Epithelial cell of proximal tubule (primary cell): ENCODE results near the gene ABCC11. TPM values are rescaled to one million over a fixed set of nuclear protein-coding genes. Genes with fewer than 3 reads are reported as not detected.

Experiments
- DNase-seq: peaks from one replicate; pipeline ENCODE4 v3.0.0-alpha.2; 2011; ENCODE audit warnings: low read depth
- H3K4me3 ChIP-seq: 2 replicates; pipeline ENCODE4 v1.5.1; 2011; ENCODE audit warnings: low read depth, mild to moderate bottlenecking, low read length
- CTCF ChIP-seq: conservative IDR thresholded peaks from 2 replicates; pipeline ENCODE4 v1.5.1; 2012; ENCODE audit warnings: low read depth, mild to moderate bottlenecking, low read length
- total RNA-seq: library from RNA; depleted of rRNA; stranded (reverse); fragments of >200 nt; gene quantifications from 2 replicates; pipeline ENCODE4 v1.2.3, GENCODE V29; 2015

ABCC11 gene
- total RNA-seq, 1 donor from 2014 or later: not detected

- DNase-seq: no peak
- no peak overlapping the region for H3K4me3 ChIP-seq
- TF ChIP-seq CTCF: no peak
Measured at GRCh38 chr16:48284772-48285409, 37.6 kb upstream of the ABCC11 start.

- no peak for DNase-seq
Measured at GRCh38 chr16:48282636-48283263, 35.4 kb upstream of the ABCC11 start.

GRCh38 chr16:48280546-48280945 lies 33.2 kb upstream of the ABCC11 start:
- TF ChIP-seq CTCF: no peak
- no peak overlapping the region for H3K4me3 ChIP-seq
- DNase-seq: no peak

More at GRCh38 chr16:48282636-48283263, 35.4 kb upstream of the ABCC11 start:
- H3K4me3 ChIP-seq: no peak overlapping the region
- TF ChIP-seq CTCF: no peak

- no peak for DNase-seq
- no peak for TF ChIP-seq CTCF
- no peak overlapping the region for H3K4me3 ChIP-seq
Measured at GRCh38 chr16:48279199-48279598, 31.9 kb upstream of the ABCC11 start.

GRCh38 chr16:48277158-48277557 lies 29.8 kb upstream of the ABCC11 start:
- TF ChIP-seq CTCF: no peak
- no peak overlapping the region for H3K4me3 ChIP-seq
- DNase-seq: no peak

- no peak overlapping the region for H3K4me3 ChIP-seq
- TF ChIP-seq CTCF: no peak
- peak; percentile 47 for DNase-seq
Measured at GRCh38 chr16:48276102-48276501, 28.8 kb upstream of the ABCC11 start.

- no peak for DNase-seq
- no peak overlapping the region for H3K4me3 ChIP-seq
- TF ChIP-seq CTCF: no peak
Measured at GRCh38 chr16:48274476-48274875, 27.1 kb upstream of the ABCC11 start.
